ENCODE data around the gene PLB1. TPM values are rescaled to one million over a fixed set of nuclear protein-coding genes. Genes with fewer than 3 reads are reported as not detected.

Gene PLB1
- total RNA-seq, 2 experiments from 2014 or later, result 0.64 to 0.85 TPM

DNA sequence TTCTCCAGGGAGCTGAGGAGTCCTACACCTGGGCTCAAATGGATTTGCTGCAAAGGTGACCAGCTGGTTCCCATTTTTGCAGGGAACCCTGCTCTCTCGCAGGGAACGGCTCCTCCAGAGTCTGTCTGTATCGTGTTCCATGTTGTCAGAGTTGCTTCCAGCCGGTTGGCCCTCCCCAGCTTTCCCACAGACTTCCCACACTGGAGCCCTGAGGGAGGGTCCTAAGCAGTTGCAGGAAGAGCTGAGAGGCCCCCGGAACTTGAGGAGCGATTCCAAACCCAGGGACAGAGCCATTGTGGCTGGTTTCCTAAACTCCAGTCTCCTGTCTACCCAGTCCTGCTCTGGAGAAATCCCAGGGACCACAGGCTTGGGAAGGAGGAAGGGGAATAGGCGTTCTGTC is 134.1 kb downstream of the PLB1 start:
- ChIA-PET CTCF (interaction anchor here (4.0 kb wide), 1 partner anchor 35 kb away, joined by 16 read pairs; no protein-coding TSS in a partner anchor), POLR2A (no interaction called here)
- H3K36me3 Mint-ChIP-seq, result no peaks in the 10 kb centered on the region
- H3K27ac Mint-ChIP-seq, result no peak overlapping the region
- peaks cover 31% of the 10 kb centered on the region for H3K4me1 Mint-ChIP-seq (ENCODE audit: low read depth)
- intact Hi-C loops (cut with micrococcal nuclease), result loop anchor here (10.0 kb wide), 1 partner anchor 385 kb away; no protein-coding TSS in a partner anchor
- no peaks in the 10 kb centered on the region for H3K9me3 Mint-ChIP-seq
- H3K27me3 Mint-ChIP-seq, result no peaks in the 10 kb centered on the region
- H3K4me3 Mint-ChIP-seq, result no peak overlapping the region
- DNase-seq, result no peak

DNA sequence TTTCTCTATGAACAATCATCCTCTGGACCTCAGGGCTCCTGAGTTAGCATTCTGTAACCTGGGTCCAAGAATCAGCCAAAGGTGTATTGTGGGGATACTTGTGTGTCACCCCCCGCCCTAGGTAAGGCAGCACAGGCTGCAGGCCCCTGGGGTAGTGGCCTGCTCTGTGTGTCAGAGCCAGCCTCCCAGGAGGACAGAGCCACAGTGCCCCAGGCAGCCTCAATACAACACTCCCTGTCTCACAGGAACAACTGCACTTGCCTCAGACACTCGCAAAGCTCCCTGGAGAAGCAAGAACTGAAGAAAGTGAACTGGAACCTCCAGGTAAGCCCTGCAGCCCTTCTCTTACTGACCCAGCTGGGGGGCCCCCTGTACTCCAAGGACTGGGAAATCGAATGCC is 134.5 kb downstream of the PLB1 start:
- POLR2A ChIA-PET, result no interaction called here
- H3K36me3 Mint-ChIP-seq, result no peaks in the 10 kb centered on the region
- CTCF ChIA-PET, result interaction anchor here (4.0 kb wide), 1 partner anchor 35 kb away, joined by 16 read pairs; no protein-coding TSS in a partner anchor
- intact Hi-C loops (cut with micrococcal nuclease), result no loop called here
- H3K27ac Mint-ChIP-seq, result no peak overlapping the region
- no peak for DNase-seq
- no peak overlapping the region for H3K4me3 Mint-ChIP-seq
- H3K27me3 Mint-ChIP-seq, result no peaks in the 10 kb centered on the region
- H3K4me1 Mint-ChIP-seq (ENCODE audit: low read depth), result peaks cover 26% of the 10 kb centered on the region
- no peaks in the 10 kb centered on the region for H3K9me3 Mint-ChIP-seq

DNA sequence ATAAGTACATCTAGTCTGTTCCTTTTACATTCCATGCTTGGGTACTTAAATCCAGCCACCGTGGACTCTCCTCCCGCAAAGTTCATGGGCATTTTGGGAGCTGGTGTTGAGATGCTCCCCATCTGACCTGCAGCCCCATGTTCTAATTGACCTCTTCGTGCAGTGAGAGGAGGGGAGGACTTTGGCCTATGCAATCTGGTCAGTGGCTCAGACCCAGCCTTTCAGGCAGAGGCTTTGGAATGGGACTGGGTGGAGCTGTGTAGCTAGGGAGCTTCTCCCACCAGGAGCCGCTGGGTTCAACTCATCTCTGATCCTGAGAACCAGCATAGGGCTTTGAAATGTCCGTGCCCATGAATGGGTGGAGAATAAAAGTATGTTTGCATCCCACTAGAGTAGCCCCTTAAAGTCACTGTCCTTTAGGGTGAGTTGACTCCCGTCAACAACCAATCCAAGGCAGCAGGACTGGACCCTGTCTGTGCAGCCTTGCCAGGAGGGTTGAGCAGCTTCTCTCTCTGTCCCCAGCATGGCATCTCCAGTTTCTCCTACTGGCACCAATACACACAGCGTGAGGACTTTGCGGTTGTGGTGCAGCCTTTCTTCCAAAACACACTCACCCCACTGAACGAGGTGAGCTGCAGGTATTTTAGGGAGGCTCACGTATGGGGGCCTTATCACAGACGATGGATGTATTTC is 135.8 kb downstream of the PLB1 start:
- Mint-ChIP-seq H3K4me1 (ENCODE audit: low read depth) (peaks cover 14% of the 10 kb centered on the region), H3K36me3 (no peaks in the 10 kb centered on the region), H3K9me3 (no peaks in the 10 kb centered on the region), H3K27me3 (no peaks in the 10 kb centered on the region), H3K27ac (no peak overlapping the region), H3K4me3 (no peak overlapping the region)
- CTCF ChIA-PET, result interaction anchor here (4.0 kb wide), 1 partner anchor 37 kb away, joined by 16 read pairs; no protein-coding TSS in a partner anchor
- no peak for DNase-seq
- POLR2A ChIA-PET, result no interaction called here
- intact Hi-C loops (cut with micrococcal nuclease), result no loop called here

DNA sequence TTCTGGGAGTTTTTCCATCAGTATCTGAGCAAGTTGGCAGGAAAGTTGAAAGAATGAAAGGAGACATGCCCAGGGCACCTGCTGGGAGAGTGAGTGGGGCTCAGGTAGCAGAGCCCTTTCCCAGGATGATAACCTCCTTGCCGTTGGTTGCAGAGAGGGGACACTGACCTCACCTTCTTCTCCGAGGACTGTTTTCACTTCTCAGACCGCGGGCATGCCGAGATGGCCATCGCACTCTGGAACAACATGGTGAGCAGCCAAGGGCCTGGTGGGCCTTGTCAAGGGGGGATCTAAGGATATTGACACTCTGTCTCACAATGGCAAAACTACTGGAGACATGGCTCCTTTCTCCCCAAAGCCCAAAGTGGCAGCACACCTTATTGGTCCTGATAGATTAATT is 136.9 kb downstream of the PLB1 start:
- Mint-ChIP-seq H3K27ac (no peak overlapping the region), H3K36me3 (no peaks in the 10 kb centered on the region), H3K4me1 (ENCODE audit: low read depth) (peaks cover 3% of the 10 kb centered on the region), H3K4me3 (no peak overlapping the region), H3K27me3 (no peaks in the 10 kb centered on the region), H3K9me3 (no peaks in the 10 kb centered on the region)
- CTCF ChIA-PET, result no interaction called here
- POLR2A ChIA-PET, result no interaction called here
- DNase-seq, result no peak
- intact Hi-C loops (cut with micrococcal nuclease), result no loop called here

DNA sequence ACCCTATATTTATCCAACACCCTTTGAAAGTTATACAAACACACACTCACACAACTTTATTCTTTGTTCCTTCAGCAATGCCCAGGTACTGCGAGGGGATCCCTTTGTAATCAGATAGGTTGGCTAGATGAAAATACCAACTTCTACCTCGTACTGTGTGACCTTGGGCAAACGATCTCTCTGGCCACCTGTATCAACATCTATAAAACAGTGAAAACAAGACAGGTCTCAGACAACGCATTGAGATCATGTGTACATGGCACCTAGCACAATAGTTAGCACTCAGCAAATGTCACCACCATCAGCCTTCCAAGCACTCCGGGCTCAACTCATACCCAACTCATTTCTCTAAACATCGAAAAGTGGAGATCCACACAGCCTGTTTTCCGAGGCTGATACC is 137.3 kb downstream of the PLB1 start:
- H3K4me1 Mint-ChIP-seq (ENCODE audit: low read depth), result no peaks in the 10 kb centered on the region
- H3K27ac Mint-ChIP-seq, result no peak overlapping the region
- CTCF ChIA-PET, result no interaction called here
- POLR2A ChIA-PET, result no interaction called here
- intact Hi-C loops (cut with micrococcal nuclease), result no loop called here
- H3K27me3 Mint-ChIP-seq, result no peaks in the 10 kb centered on the region
- H3K36me3 Mint-ChIP-seq, result no peaks in the 10 kb centered on the region
- no peaks in the 10 kb centered on the region for H3K9me3 Mint-ChIP-seq
- no peak for DNase-seq
- no peak overlapping the region for H3K4me3 Mint-ChIP-seq

DNA sequence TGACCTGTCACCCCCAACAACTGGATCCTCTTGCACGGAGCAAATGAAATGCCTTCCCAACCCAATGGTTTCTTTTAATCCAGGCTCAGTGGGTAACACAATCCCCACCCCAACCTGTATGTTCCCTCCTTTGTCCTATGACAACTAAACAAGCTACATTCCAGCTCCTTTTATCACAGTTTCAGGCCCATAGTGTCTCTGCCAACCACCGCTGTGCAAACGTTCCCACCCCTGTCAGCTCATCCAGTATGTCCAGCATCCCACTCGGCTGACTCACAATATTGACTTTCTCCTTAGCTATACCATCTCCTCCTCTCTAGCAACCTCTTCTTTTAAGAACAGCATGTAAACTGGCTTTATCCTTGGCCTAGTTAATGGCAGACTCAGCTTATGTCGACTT is 137.9 kb downstream of the PLB1 start:
- no peaks in the 10 kb centered on the region for H3K9me3 Mint-ChIP-seq
- no peaks in the 10 kb centered on the region for H3K27me3 Mint-ChIP-seq
- POLR2A ChIA-PET, result no interaction called here
- CTCF ChIA-PET, result no interaction called here
- no peaks in the 10 kb centered on the region for H3K4me1 Mint-ChIP-seq (ENCODE audit: low read depth)
- no peak overlapping the region for H3K4me3 Mint-ChIP-seq
- no peak for DNase-seq
- no peak overlapping the region for H3K27ac Mint-ChIP-seq
- H3K36me3 Mint-ChIP-seq, result no peaks in the 10 kb centered on the region
- intact Hi-C loops (cut with micrococcal nuclease), result no loop called here

DNA sequence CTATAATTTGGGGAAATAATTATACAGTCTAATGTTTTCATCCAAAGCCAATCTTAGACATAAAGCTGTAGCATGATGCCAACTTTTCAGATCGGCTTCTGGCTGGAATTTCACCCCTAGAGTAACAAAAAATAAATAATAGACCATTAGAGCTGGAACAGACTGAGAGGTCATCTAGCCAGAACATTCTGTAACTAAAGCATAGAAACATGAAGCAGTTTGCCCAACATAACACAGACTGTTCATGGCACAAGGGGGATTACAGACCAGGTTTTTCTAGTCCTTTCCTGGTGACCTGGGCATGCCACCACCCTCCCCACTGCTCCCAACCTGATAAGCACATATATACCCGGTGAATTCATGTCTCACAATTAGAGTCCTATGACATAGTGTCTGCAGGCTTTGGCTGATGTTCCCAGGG is 139.3 kb downstream of the PLB1 start:
- POLR2A ChIA-PET, result interaction anchor here (0.7 kb wide), 1 partner anchor 31 kb away, joined by 4 read pairs; no protein-coding TSS in a partner anchor

DNA sequence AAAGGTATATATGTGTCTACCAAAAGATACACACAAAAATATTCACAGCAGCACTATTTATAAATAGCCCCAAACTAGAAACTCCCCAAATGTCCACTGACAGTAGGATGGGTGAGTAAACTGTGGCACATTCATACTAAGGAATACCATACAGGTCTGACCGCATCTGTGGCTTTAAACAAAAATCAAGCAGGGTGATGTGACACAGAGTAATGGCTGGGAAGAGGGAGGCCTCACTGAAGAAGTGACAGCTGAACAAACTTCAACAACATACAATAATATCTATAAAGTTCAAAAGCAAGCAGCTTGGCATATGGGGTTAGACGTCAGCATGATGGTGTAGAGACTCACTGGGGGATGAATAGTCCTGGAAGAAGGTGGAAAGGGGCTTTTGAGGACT is 140.6 kb downstream of the PLB1 start:
- no peak for DNase-seq
- H3K9me3 Mint-ChIP-seq, result no peaks in the 10 kb centered on the region
- no peaks in the 10 kb centered on the region for H3K27me3 Mint-ChIP-seq
- no peak overlapping the region for H3K4me3 Mint-ChIP-seq
- H3K4me1 Mint-ChIP-seq (ENCODE audit: low read depth), result peaks cover 6% of the 10 kb centered on the region
- CTCF ChIA-PET, result no interaction called here
- POLR2A ChIA-PET, result no interaction called here
- intact Hi-C loops (cut with micrococcal nuclease), result no loop called here
- no peaks in the 10 kb centered on the region for H3K36me3 Mint-ChIP-seq
- H3K27ac Mint-ChIP-seq, result no peak overlapping the region

More for the DNA sequence above, 139.3 kb downstream of the PLB1 start:
- Mint-ChIP-seq H3K36me3 (no peaks in the 10 kb centered on the region), H3K27me3 (no peaks in the 10 kb centered on the region), H3K4me1 (ENCODE audit: low read depth) (peaks cover 6% of the 10 kb centered on the region), H3K4me3 (no peak overlapping the region), H3K9me3 (no peaks in the 10 kb centered on the region), H3K27ac (no peak overlapping the region)
- CTCF ChIA-PET, result interaction anchor here (1.0 kb wide), 1 partner anchor 40 kb away, joined by 3 read pairs; no protein-coding TSS in a partner anchor
- no peak for DNase-seq
- intact Hi-C loops (cut with micrococcal nuclease), result no loop called here

DNA sequence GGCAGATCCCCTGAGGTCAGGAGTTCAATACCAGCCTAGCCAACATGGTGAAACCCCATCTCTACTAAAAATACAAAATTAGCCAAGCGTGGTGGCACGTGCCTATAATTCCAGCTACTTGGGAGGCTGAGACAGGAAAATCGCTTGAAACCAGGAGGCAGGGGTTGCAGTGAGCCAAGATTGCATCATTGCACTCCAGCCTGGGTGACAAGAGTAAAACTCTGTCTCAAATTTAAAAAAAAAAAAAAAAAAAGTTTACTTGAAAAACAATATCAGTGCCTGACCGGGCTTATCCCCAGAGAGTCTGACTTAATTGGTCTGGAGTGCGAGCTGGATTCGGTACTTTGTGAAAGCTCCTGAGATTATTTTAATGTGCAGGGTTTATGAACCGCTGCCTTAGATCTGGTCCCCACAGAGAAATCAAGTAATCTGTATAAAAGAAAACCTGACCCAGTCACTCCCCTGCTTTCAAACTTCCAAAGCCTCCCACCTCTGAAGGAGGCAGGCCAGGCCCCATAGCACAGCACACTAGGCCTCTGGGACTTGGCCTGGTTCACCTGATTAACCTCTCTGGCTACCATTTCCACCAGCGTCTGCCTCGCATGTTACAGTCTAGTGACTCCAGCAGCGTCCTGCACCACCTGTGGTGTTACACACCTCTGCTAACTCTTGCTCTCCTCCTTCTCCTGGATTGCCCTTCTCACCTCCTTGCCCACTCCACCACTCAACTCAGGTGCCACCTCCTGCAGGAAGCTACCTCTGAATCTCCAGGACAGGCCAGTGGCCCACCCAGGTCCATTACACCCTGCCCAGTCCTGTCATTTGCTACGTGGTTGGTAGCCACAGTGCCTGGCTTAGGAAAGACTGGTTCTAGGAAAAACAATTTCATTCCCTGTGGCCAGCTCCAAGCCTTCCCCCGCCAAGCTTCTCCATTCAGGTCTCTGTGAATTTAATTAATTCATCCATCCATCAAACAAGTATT is 141.5 kb downstream of the PLB1 start:
- no peaks in the 10 kb centered on the region for H3K9me3 Mint-ChIP-seq
- H3K4me3 Mint-ChIP-seq, result no peak overlapping the region
- DNase-seq, result no peak
- ChIA-PET CTCF (no interaction called here), POLR2A (no interaction called here)
- no peaks in the 10 kb centered on the region for H3K27me3 Mint-ChIP-seq
- no peak overlapping the region for H3K27ac Mint-ChIP-seq
- no peaks in the 10 kb centered on the region for H3K36me3 Mint-ChIP-seq
- H3K4me1 Mint-ChIP-seq (ENCODE audit: low read depth), result peaks cover 6% of the 10 kb centered on the region
- intact Hi-C loops (cut with micrococcal nuclease), result no loop called here

DNA sequence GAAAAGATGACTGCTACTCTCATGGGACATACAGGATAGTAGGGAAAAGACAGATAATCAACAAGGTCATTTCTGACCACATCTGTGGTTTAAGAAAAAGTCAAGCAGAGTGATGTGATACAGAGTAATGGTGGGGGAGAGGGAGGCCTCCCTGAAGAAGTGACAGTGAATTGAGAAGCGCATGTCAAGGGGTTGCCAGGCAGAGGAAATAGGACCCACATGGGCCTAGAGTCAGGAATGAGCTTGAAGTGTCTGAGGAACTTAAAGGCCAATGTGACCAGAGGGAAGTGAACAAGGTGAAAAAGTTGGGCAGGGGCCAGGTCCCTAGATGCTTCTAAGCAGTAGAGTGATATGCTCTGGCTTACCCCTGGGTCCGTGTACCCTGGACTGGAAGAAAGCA is 142.2 kb downstream of the PLB1 start:
- Mint-ChIP-seq H3K4me3 (no peak overlapping the region), H3K9me3 (no peaks in the 10 kb centered on the region), H3K4me1 (ENCODE audit: low read depth) (peaks cover 6% of the 10 kb centered on the region), H3K27me3 (no peaks in the 10 kb centered on the region), H3K36me3 (no peaks in the 10 kb centered on the region), H3K27ac (no peak overlapping the region)
- intact Hi-C loops (cut with micrococcal nuclease), result no loop called here
- ChIA-PET CTCF (no interaction called here), POLR2A (no interaction called here)
- no peak for DNase-seq

DNA sequence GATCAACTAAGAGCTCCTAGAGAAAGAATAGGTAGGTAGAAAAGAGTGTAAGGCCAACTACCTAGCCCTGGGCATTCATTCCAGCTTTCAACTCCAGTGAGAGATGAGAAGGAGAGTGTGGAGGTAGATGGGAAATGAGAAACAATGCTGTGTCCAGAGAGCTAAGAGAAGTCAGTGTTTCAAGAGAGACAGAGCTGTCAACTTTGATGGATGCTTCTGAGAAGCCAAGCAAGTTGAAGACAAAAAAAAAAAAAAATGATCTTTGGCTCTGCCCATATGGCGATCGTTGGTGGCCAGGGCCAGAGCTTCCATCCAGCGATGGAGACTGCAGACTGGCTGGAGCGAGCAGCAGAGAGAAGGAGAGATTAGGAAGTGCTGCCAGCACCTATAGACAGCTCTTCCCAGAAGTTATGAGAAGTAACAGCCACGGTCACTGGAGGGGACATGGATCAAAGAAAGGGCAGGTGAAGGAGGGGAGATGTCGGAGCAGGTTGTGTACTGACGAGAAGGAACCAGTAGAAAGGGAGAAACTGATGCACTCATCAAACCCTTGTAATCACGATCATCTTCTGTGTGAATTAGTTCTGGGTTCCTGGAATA is 143.3 kb downstream of the PLB1 start:
- ChIA-PET POLR2A (no interaction called here), CTCF (interaction anchor here (0.7 to 1.0 kb wide), 2 partner anchors 46 to 76 kb away, joined by 3 read pairs; no protein-coding TSS in a partner anchor)
- intact Hi-C loops (cut with micrococcal nuclease), result no loop called here
- no peaks in the 10 kb centered on the region for H3K9me3 Mint-ChIP-seq
- H3K4me1 Mint-ChIP-seq (ENCODE audit: low read depth), result peaks cover 6% of the 10 kb centered on the region
- no peaks in the 10 kb centered on the region for H3K36me3 Mint-ChIP-seq
- no peak for DNase-seq
- no peaks in the 10 kb centered on the region for H3K27me3 Mint-ChIP-seq
- H3K4me3 Mint-ChIP-seq, result no peak overlapping the region
- no peak overlapping the region for H3K27ac Mint-ChIP-seq

DNA sequence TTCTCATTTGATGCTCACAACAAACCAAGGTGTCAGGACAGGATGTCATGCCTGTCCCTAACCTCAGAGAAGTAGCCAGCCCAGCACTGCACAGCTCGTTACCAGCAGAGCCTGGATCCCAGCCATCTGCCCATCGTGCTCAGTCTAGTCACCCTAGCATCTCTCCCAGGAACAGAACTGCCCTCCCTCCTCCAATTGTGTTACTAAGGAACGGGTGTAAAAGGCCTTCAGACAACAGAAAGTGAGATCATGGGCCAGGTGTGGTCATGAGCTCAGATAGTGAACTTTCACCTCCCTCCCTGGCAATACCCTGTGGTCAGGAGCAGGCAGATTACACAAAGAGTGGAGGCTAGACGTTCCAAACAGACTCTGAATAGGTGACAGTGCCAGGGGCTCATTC is 144.0 kb downstream of the PLB1 start:
- H3K27ac Mint-ChIP-seq, result no peak overlapping the region
- POLR2A ChIA-PET, result no interaction called here

More for the DNA sequence above, 144.0 kb downstream of the PLB1 start:
- Mint-ChIP-seq H3K4me1 (ENCODE audit: low read depth) (peaks cover 6% of the 10 kb centered on the region), H3K4me3 (no peak overlapping the region), H3K27me3 (no peaks in the 10 kb centered on the region), H3K36me3 (no peaks in the 10 kb centered on the region), H3K9me3 (no peaks in the 10 kb centered on the region)
- no peak for DNase-seq
- intact Hi-C loops (cut with micrococcal nuclease), result no loop called here
- CTCF ChIA-PET, result no interaction called here
